Ovary (tissue), 9 donors: Measurements from ENCODE around the gene USP24. TPM values are rescaled to one million over a fixed set of nuclear protein-coding genes. Genes with fewer than 3 reads are reported as not detected.
A peak's percentile ranks its signal among the peaks of the same experiment; 100 is the strongest.

Source experiments
- DNase-seq, 5 donors: peaks; one replicate each; pipeline ENCODE4 v3.0.0-alpha.2; 2019 to 2020
- H3K27ac ChIP-seq, 2 donors: fragments of 200-600 bp; one replicate each; pipeline versions ENCODE4 v1.5.1 to v1.8.0; 2019 to 2022
- H3K27me3 ChIP-seq: fragments of 200-600 bp; one replicate; pipeline ENCODE4 v1.8.0; 2022
- H3K36me3 ChIP-seq: fragments of 200-600 bp; sonication (generic); one replicate; pipeline ENCODE4 v1.5.1; 2019
- H3K4me1 ChIP-seq: one replicate; pipeline ENCODE4 v1.8.1; 2013; ENCODE audit warnings: mild to moderate bottlenecking, moderate library complexity; ENCODE audit not compliant: insufficient read depth
- H3K4me3 ChIP-seq: fragments of 200-600 bp; sonication (generic); one replicate; pipeline ENCODE4 v1.5.1; 2017
- H3K9me3 ChIP-seq, 2 donors: fragments of 200-600 bp in 1 of 2; sonication (generic) in 1 of 2; one replicate each; pipeline versions ENCODE4 v1.5.1 to v1.8.1; 2013 to 2019; ENCODE audit warnings: mild to moderate bottlenecking in 1 of 2, moderate library complexity in 1 of 2
- EP300 ChIP-seq: sonication (generic); formaldehyde crosslinking; IDR thresholded peaks from one replicate; pipeline ENCODE4 v1.6.1; 2017; ENCODE audit warnings: antibody characterized with exemption
- POLR2A ChIP-seq: fragments of 450-650 bp; IDR thresholded peaks from one replicate; pipeline ENCODE4 v1.6.1; 2017; ENCODE audit warnings: antibody characterized with exemption, mild to moderate bottlenecking, moderate library complexity
- WGBS, 3 donors: extraction: QIAGEN DNeasy Blood & Tissue Kit in 1 of 3; methylation state at CpG; one replicate each; pipeline versions ENCODE4 v1.1.5 to v1.1.7; 2013 to 2017; 5-methylcytosine and 5-hydroxymethylcytosine counted together
- intact Hi-C, 4 donors: fragments of 100-400 bp; cut with DNase I; formaldehyde crosslinking; loops; one replicate each; pipeline versions ENCODE4 v1.11.0 to v1.15.1; 2022 to 2023
- polyA plus RNA-seq, 2 donors: library from polyadenylated mRNA; stranded (reverse); fragments of 200-250 nt in 1 of 2; fragments of 350-450 nt in 1 of 2; fragmentation: Illumina TruSeq in 1 of 2; extraction: RNeasy Lipid Tissue Mini Kit (QIAGEN cat#74804) in 1 of 2; gene quantifications; one replicate each; pipeline ENCODE4 v1.2.3, GENCODE V29; 2013 to 2014
- total RNA-seq, 7 donors: library from RNA; depleted of rRNA in 2 of 7; stranded (reverse); fragments of >200 nt in 2 of 7; fragmentation: NEBNext Ultra II Directional in 3 of 7; extraction: Animal tissue kit (Norgen Biotek cat#: 25700) in 3 of 7; gene quantifications; one replicate each; pipeline versions ENCODE4 v1.1.0 to v1.2.4, GENCODE V29; 2016 to 2023
- TF ChIP-seq, protein P1 (sequence below), 3 donors: fragments of 450-650 bp in 2 of 3; fragments of 200-600 bp in 1 of 3; IDR thresholded peaks; one replicate each; pipeline versions ENCODE4 v1.5.1 to v1.8.0; 2016 to 2022; ENCODE audit warnings: antibody characterized with exemption in 3 of 3, mild to moderate bottlenecking in 1 of 3
- donor health status: DM: no; HTN: no; CAD: no; lungs with moderate emphysema.
- donor health status: DM: no; HTN: no; CAD: no.
- donor health status: Bipolar disorder and iron deficiency.
- donor health status: DM: yes; HTN: yes; CAD: no.
- donor health status: DM: no; HTN: no; CAD: no.
- donor health status: DM: yes; HTN: yes; CAD: no.

Gene USP24
- total and polyA plus RNA-seq, 9 donors: 11.5 to 51.4 (median 33.5) TPM

GRCh38 chr1:55050283-55050682, 164.9 kb downstream of the USP24 start:
- peak in 2 of 5 donors; percentile 54 to 70 for DNase-seq
- intact Hi-C loops: no loop called here
- H3K36me3 ChIP-seq: no peaks in the 10 kb centered on the region
- 29 to 46% (median 36%) methylated on average over 8 to 9 of the region's 9 CpGs for WGBS, 3 donors
- H3K9me3 ChIP-seq: no peaks in the 10 kb centered on the region
- H3K27me3 ChIP-seq: no peaks in the 10 kb centered on the region
- no peak overlapping the region for H3K27ac ChIP-seq
- TF ChIP-seq, protein P1, sequence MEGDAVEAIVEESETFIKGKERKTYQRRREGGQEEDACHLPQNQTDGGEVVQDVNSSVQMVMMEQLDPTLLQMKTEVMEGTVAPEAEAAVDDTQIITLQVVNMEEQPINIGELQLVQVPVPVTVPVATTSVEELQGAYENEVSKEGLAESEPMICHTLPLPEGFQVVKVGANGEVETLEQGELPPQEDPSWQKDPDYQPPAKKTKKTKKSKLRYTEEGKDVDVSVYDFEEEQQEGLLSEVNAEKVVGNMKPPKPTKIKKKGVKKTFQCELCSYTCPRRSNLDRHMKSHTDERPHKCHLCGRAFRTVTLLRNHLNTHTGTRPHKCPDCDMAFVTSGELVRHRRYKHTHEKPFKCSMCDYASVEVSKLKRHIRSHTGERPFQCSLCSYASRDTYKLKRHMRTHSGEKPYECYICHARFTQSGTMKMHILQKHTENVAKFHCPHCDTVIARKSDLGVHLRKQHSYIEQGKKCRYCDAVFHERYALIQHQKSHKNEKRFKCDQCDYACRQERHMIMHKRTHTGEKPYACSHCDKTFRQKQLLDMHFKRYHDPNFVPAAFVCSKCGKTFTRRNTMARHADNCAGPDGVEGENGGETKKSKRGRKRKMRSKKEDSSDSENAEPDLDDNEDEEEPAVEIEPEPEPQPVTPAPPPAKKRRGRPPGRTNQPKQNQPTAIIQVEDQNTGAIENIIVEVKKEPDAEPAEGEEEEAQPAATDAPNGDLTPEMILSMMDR (IDR thresholded peaks at IDR 0.05): no peak
- peaks cover 2% of the 10 kb centered on the region for H3K4me1 ChIP-seq
- no peak overlapping the region for H3K4me3 ChIP-seq

DNA sequence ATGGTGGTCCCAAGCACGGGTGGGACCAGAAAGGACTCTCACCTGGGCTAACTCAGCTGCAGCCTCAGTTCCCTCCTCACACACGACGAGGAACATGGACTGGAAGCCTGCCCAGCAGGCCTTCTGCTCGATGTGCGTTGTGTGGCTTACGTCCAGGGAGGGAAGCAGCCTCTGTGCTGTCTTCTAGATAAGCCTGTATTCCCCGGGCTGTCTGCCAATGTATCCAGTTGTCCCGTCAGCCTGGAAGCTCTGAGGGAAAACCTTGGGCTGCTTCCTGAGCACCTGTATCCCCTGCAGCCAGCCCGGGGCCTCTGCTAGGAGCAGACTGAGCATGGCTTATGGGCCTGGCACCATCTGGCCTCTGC, 165.3 kb downstream of the USP24 start:
- H3K27ac ChIP-seq: no peak overlapping the region
- intact Hi-C loops: no loop called here
- H3K4me1 ChIP-seq: peaks cover 2% of the 10 kb centered on the region
- H3K36me3 ChIP-seq: no peaks in the 10 kb centered on the region
- no peaks in the 10 kb centered on the region for H3K9me3 ChIP-seq
- TF ChIP-seq, protein P1 (IDR thresholded peaks at IDR 0.05): no peak
- no peak for TF ChIP-seq POLR2A
- TF ChIP-seq EP300: no peak
- WGBS, 3 donors: 1 to 10% (median 4%) methylated on average over 8 to 9 of the region's 9 CpGs
- peak; percentile 46 to 90 (median 74) for DNase-seq
- no peak overlapping the region for H3K4me3 ChIP-seq
- no peaks in the 10 kb centered on the region for H3K27me3 ChIP-seq

- TF ChIP-seq EP300 (no peak), POLR2A (no peak)
- TF ChIP-seq, protein P1 (IDR thresholded peaks at IDR 0.05): no peak
- no peaks in the 10 kb centered on the region for H3K9me3 ChIP-seq
- H3K4me3 ChIP-seq: no peak overlapping the region
- peaks cover 2% of the 10 kb centered on the region for H3K4me1 ChIP-seq
- peak in 1 of 5 donors; percentile 65 for DNase-seq
- WGBS, 3 donors: 44 to 60% (median 49%) methylated on average over 9 of the region's 9 CpGs
- no peak overlapping the region for H3K27ac ChIP-seq
- no peaks in the 10 kb centered on the region for H3K27me3 ChIP-seq
- intact Hi-C loops: no loop called here
- H3K36me3 ChIP-seq: no peaks in the 10 kb centered on the region
Observed at GRCh38 chr1:55049271-55049913, 165.8 kb downstream of the USP24 start.

GRCh38 chr1:55048453-55049270, 166.5 kb downstream of the USP24 start:
- TF ChIP-seq POLR2A: no peak
- Histone ChIP-seq H3K27me3 (no peaks in the 10 kb centered on the region), H3K9me3 (no peaks in the 10 kb centered on the region), H3K27ac (no peak overlapping the region), H3K36me3 (no peaks in the 10 kb centered on the region), H3K4me3 (no peak overlapping the region), H3K4me1 (peaks cover 2% of the 10 kb centered on the region)
- 85 to 88% (median 87%) methylated on average over 11 of the region's 11 CpGs for WGBS, 3 donors
- no peak for DNase-seq
- intact Hi-C loops: no loop called here

DNA sequence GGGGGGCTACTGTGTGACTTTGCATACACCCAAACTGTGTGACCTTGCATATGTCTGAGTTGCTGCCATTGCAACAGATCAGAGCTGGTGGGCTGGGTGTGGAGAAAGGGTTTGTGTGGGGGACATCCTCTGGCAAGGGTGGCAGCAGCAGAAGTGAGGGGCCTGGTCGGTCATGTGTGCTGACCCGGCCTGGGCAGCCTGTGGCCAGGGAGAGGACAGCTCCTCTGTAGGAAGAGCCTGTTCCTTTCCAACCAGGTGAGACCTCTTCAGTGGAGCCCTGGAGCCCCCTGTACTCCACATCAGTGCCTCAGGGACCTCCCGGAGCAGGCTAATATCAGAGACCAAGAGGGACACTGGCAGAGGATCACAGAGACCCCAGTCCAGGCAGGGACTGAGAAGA, 167.6 kb downstream of the USP24 start:
- intact Hi-C loops: no loop called here
- Histone ChIP-seq H3K36me3 (no peaks in the 10 kb centered on the region), H3K4me3 (no peak overlapping the region), H3K27me3 (no peaks in the 10 kb centered on the region), H3K4me1 (peaks cover 2% of the 10 kb centered on the region), H3K9me3 (no peaks in the 10 kb centered on the region), H3K27ac (no peak overlapping the region)
- DNase-seq: peak in 1 of 5 donors; percentile 21
- 74 to 97% (median 90%) methylated on average over 2 to 3 of the region's 3 CpGs for WGBS, 3 donors
- TF ChIP-seq, protein P1 (IDR thresholded peaks at IDR 0.05): no peak
- TF ChIP-seq EP300 (no peak), POLR2A (no peak)
